ENCODE results near the gene B3GNT7.
"Not testable (repeated sequence)": the region's sequence is repeated elsewhere in the genome, so short reads cannot be mapped to it uniquely, and the experiment has no call there.

B3GNT7 gene

GRCh38 chr2:231421051-231421580, 25.6 kb downstream of the B3GNT7 start:
- no peak for FAIRE-seq
- no peak for DNase-seq (ENCODE audit: insufficient read length, low spot score)

GRCh38 chr2:231422056-231422455, 26.5 kb downstream of the B3GNT7 start:
- no peak for FAIRE-seq
- DNase-seq (ENCODE audit: insufficient read length, low spot score), result no peak

GRCh38 chr2:231423176-231423575, 27.7 kb downstream of the B3GNT7 start:
- DNase-seq (ENCODE audit: insufficient read length, low spot score) (no peak), FAIRE-seq (no peak)

- FAIRE-seq, result no peak
- no peak for DNase-seq (ENCODE audit: insufficient read length, low spot score)
Observed at GRCh38 chr2:231425291-231425810, 29.8 kb downstream of the B3GNT7 start.

- FAIRE-seq (no peak), DNase-seq (ENCODE audit: insufficient read length, low spot score) (no peak)
Observed at GRCh38 chr2:231425811-231426703, 30.5 kb downstream of the B3GNT7 start.

- no peak for FAIRE-seq
Observed at GRCh38 chr2:231427116-231427515, 31.6 kb downstream of the B3GNT7 start.

GRCh38 chr2:231429152-231429551, 33.6 kb downstream of the B3GNT7 start:
- DNase-seq (ENCODE audit: insufficient read length, low spot score) (no peak), FAIRE-seq (no peak)

More at GRCh38 chr2:231427116-231427515, 31.6 kb downstream of the B3GNT7 start:
- DNase-seq (ENCODE audit: insufficient read length, low spot score), result no peak

GRCh38 chr2:231429901-231430300, 34.4 kb downstream of the B3GNT7 start:
- DNase-seq (ENCODE audit: insufficient read length, low spot score), result no peak
- FAIRE-seq, result no peak

- not testable (repeated sequence) for FAIRE-seq
Observed at GRCh38 chr2:231430437-231430836, 34.9 kb downstream of the B3GNT7 start.

GRCh38 chr2:231431606-231432005, 36.1 kb downstream of the B3GNT7 start:
- no peak for DNase-seq (ENCODE audit: insufficient read length, low spot score)
- FAIRE-seq, result no peak

More at GRCh38 chr2:231430437-231430836, 34.9 kb downstream of the B3GNT7 start:
- DNase-seq (ENCODE audit: insufficient read length, low spot score), result not testable (repeated sequence)

GRCh38 chr2:231433990-231434389, 38.5 kb downstream of the B3GNT7 start:
- FAIRE-seq, result no peak
- DNase-seq (ENCODE audit: insufficient read length, low spot score), result no peak

- no peak for DNase-seq (ENCODE audit: insufficient read length, low spot score)
- no peak for FAIRE-seq
Observed at GRCh38 chr2:231436957-231437356, 41.4 kb downstream of the B3GNT7 start.

- DNase-seq (ENCODE audit: insufficient read length, low spot score), result no peak
- no peak for FAIRE-seq
Observed at GRCh38 chr2:231449503-231450054, 54.1 kb downstream of the B3GNT7 start.

GRCh38 chr2:231450548-231450989, 55.1 kb downstream of the B3GNT7 start:
- DNase-seq (ENCODE audit: insufficient read length, low spot score) (no peak), FAIRE-seq (no peak)

All from GM19239 (cell line).